ENCODE data around the gene STXBP4. TPM values are rescaled to one million over a fixed set of nuclear protein-coding genes. Genes with fewer than 3 reads are reported as not detected.
A peak's percentile ranks its signal among the peaks of the same experiment; 100 is the strongest.

The STXBP4 gene
- total RNA-seq, 3 donors from 2014 or later = 4.6 to 15.4 (median 8.8) TPM

GRCh38 chr17:54944796-54945195, 23.8 kb upstream of the STXBP4 start:
- intact Hi-C loops (cut with DNase I, micrococcal nuclease) = no loop called here
- H3K9me3 ChIP-seq = no peaks in the 10 kb centered on the region
- no peak for ATAC-seq
- H3K4me1 ChIP-seq (ENCODE audit: low read depth) = no peaks in the 10 kb centered on the region
- DNase-seq = no peak
- TF ChIP-seq CTCF (IDR thresholded peaks at IDR 0.05) = no peak
- no peaks in the 10 kb centered on the region for H3K36me3 ChIP-seq (ENCODE audit: low read depth)
- no peak overlapping the region for H3K4me3 ChIP-seq

- no peak for DNase-seq
- H3K9me3 ChIP-seq = no peaks in the 10 kb centered on the region
- no peaks in the 10 kb centered on the region for H3K36me3 ChIP-seq (ENCODE audit: low read depth)
- no peaks in the 10 kb centered on the region for H3K4me1 ChIP-seq (ENCODE audit: low read depth)
- no peak for TF ChIP-seq CTCF (IDR thresholded peaks at IDR 0.05)
- ATAC-seq = no peak
- intact Hi-C loops (cut with DNase I, micrococcal nuclease) = no loop called here
- H3K4me3 ChIP-seq = no peak overlapping the region
Measured at GRCh38 chr17:54945231-54945630, 23.3 kb upstream of the STXBP4 start.

DNA sequence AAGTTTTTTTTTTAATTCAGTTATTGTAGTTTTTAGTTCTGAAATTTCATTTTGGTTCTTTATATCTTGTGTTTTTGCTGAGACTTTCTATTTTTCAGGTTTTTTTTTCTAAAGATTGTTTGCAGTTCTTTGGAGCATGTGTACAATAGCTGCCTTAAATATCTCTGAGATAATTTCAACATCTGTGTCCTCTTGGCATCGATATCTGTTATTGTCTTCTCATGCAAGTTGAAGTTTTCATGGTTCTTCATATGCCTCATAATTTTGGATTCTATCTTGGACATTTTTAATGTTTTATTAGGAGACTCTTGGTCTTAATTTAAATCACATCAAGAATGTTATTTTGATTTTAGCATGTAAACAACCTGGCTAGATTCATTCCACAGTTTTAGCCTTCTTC, 22.9 kb upstream of the STXBP4 start:
- H3K9me3 ChIP-seq = no peaks in the 10 kb centered on the region
- no peak overlapping the region for H3K4me3 ChIP-seq
- intact Hi-C loops (cut with DNase I, micrococcal nuclease) = no loop called here
- TF ChIP-seq CTCF (IDR thresholded peaks at IDR 0.05) = no peak
- ATAC-seq = no peak
- no peaks in the 10 kb centered on the region for H3K36me3 ChIP-seq (ENCODE audit: low read depth)
- no peak for DNase-seq
- no peaks in the 10 kb centered on the region for H3K4me1 ChIP-seq (ENCODE audit: low read depth)

GRCh38 chr17:54947396-54947795, 21.2 kb upstream of the STXBP4 start:
- ATAC-seq (no peak), DNase-seq (no peak)
- Histone ChIP-seq H3K4me3 (no peak overlapping the region), H3K36me3 (ENCODE audit: low read depth) (no peaks in the 10 kb centered on the region), H3K9me3 (no peaks in the 10 kb centered on the region), H3K4me1 (ENCODE audit: low read depth) (no peaks in the 10 kb centered on the region)
- intact Hi-C loops (cut with DNase I, micrococcal nuclease) = no loop called here
- TF ChIP-seq CTCF (IDR thresholded peaks at IDR 0.05) = no peak

GRCh38 chr17:54948380-54948779, 20.2 kb upstream of the STXBP4 start:
- ATAC-seq (peak; percentile 17), DNase-seq (no peak)
- intact Hi-C loops (cut with DNase I, micrococcal nuclease) = no loop called here
- Histone ChIP-seq H3K9me3 (no peaks in the 10 kb centered on the region), H3K4me1 (ENCODE audit: low read depth) (no peaks in the 10 kb centered on the region), H3K4me3 (no peak overlapping the region), H3K36me3 (ENCODE audit: low read depth) (no peaks in the 10 kb centered on the region)
- TF ChIP-seq CTCF (IDR thresholded peaks at IDR 0.05) = no peak

- ATAC-seq (no peak), DNase-seq (no peak)
- no peak for TF ChIP-seq CTCF (IDR thresholded peaks at IDR 0.05)
- Histone ChIP-seq H3K36me3 (ENCODE audit: low read depth) (peaks cover under 1% of the 10 kb centered on the region), H3K9me3 (no peaks in the 10 kb centered on the region), H3K4me3 (no peak overlapping the region), H3K4me1 (ENCODE audit: low read depth) (no peaks in the 10 kb centered on the region)
- intact Hi-C loops (cut with DNase I, micrococcal nuclease) = no loop called here
Measured at GRCh38 chr17:54950116-54950515, 18.4 kb upstream of the STXBP4 start.

Measured in mucosa of descending colon (tissue), 3 donors.